SK-N-SH treated with all-trans-retinoic acid at 6 μM for 48 hours (cell line): ENCODE measurements around the gene LATS1.
"Not testable (repeated sequence)": the region's sequence is repeated elsewhere in the genome, so short reads cannot be mapped to it uniquely, and the experiment has no call there.

ENCODE experiments used
- ARNTL ChIP-seq: fragments of 450-650 bp; formaldehyde crosslinking; IDR thresholded peaks from 2 replicates; pipeline ENCODE4 v1.5.0; 2020; ENCODE audit warnings: low read depth, mild to moderate bottlenecking, moderate library complexity, borderline replicate concordance
- CREB5 ChIP-seq: fragments of 250-450 bp; sonication (Bioruptor Pico); IDR thresholded peaks from 2 replicates; pipeline ENCODE4 v1.5.1; 2020; ENCODE audit warnings: low read depth, mild to moderate bottlenecking, moderate library complexity
- GLIS3 ChIP-seq: fragments of 250-450 bp; sonication (Bioruptor Pico); IDR thresholded peaks from 2 replicates; pipeline ENCODE4 v1.5.0; 2020; ENCODE audit warnings: mild to moderate bottlenecking, moderate library complexity
- PATZ1 ChIP-seq: fragments of 250-450 bp; sonication (Bioruptor Pico); IDR thresholded peaks from 2 replicates; pipeline ENCODE4 v1.8.0; 2020; ENCODE audit warnings: mild to moderate bottlenecking, moderate library complexity, borderline replicate concordance
- SNAI2 ChIP-seq: fragments of 250-450 bp; sonication (Bioruptor Pico); IDR thresholded peaks from 2 replicates; pipeline ENCODE4 v1.5.0; 2020; ENCODE audit warnings: mild to moderate bottlenecking, moderate library complexity
- TOX ChIP-seq: fragments of 250-450 bp; sonication (Bioruptor Pico); IDR thresholded peaks from 2 replicates; pipeline ENCODE4 v1.8.0; 2021; ENCODE audit warnings: mild to moderate bottlenecking, moderate library complexity, borderline replicate concordance
- ZNF565 ChIP-seq: fragments of 450-650 bp; formaldehyde crosslinking; conservative IDR thresholded peaks from 2 replicates; pipeline ENCODE4 v1.5.0; 2020; ENCODE audit warnings: low read depth, mild to moderate bottlenecking, moderate library complexity

GRCh38 chr6:149751920-149752319 lies 34.0 kb upstream of the LATS1 start:
- not testable (repeated sequence) for TF ChIP-seq SNAI2 (CRISPR knock-in tag); ARNTL (CRISPR knock-in tag); TOX (CRISPR knock-in tag); PATZ1; CREB5 (CRISPR knock-in tag); GLIS3 (CRISPR knock-in tag); ZNF565 (CRISPR knock-in tag)
